ENCODE measurements around the gene ATP13A4. TPM values are rescaled to one million over a fixed set of nuclear protein-coding genes. Genes with fewer than 3 reads are reported as not detected.

Gene ATP13A4
- total and polyA plus RNA-seq, 2 of the 8 experiments (the other 6 are each of a cell fraction or from before 2014, with no cell fraction given) = 0.12 TPM; not detected in 1

- no peak for TF ChIP-seq CHD7 (IDR thresholded peaks at IDR 0.05; ENCODE audit: insufficient replicate concordance, low read length)
- no peak for TF ChIP-seq CTCF (IDR thresholded peaks at IDR 0.05; ENCODE audit: control extremely low read depth in 1 of 3, insufficient read depth in 1 of 3, low read depth in 1 of 3, low read length in 3 of 3)
- TF ChIP-seq BACH1 (IDR thresholded peaks at IDR 0.05; ENCODE audit: low read length) = no peak
Measured at GRCh38 chr3:193498215-193498614, 56.5 kb downstream of the ATP13A4 start (continued).
